CD4-positive, alpha-beta T cell treated with Interleukin-4 for 1 hour (primary cell): ENCODE results near the gene CCDC6.
"Not testable (repeated sequence)": the region's sequence is repeated elsewhere in the genome, so short reads cannot be mapped to it uniquely, and the experiment has no call there.

Experiments
- DNase-seq, 2 donors: peaks; one replicate each; pipeline ENCODE4 v3.0.0-alpha.2; 2020 to 2022

CCDC6 gene

GRCh38 chr10:59905066-59905730, 1.2 kb downstream of the CCDC6 start:
- peak; percentile 14 to 34 for DNase-seq

- no peak for DNase-seq
Observed at GRCh38 chr10:59904426-59905065, 1.8 kb downstream of the CCDC6 start.

- no peak for DNase-seq
Observed at GRCh38 chr10:59903871-59904270, 2.5 kb downstream of the CCDC6 start.

GRCh38 chr10:59902016-59902415, 4.3 kb downstream of the CCDC6 start:
- no peak for DNase-seq

GRCh38 chr10:59901470-59901869, 4.9 kb downstream of the CCDC6 start:
- no peak for DNase-seq

- peak in 1 of 2 donors; percentile 33 for DNase-seq
Observed at GRCh38 chr10:59900048-59900727, 6.2 kb downstream of the CCDC6 start.

GRCh38 chr10:59898125-59898835, 8.1 kb downstream of the CCDC6 start:
- no peak for DNase-seq

GRCh38 chr10:59896191-59896590, 10.2 kb downstream of the CCDC6 start:
- no peak for DNase-seq

- no peak for DNase-seq
Observed at GRCh38 chr10:59895629-59896116, 10.7 kb downstream of the CCDC6 start.

GRCh38 chr10:59894114-59894513, 12.2 kb downstream of the CCDC6 start:
- DNase-seq: no peak

- peak in 1 of 2 donors; percentile 29 for DNase-seq
Observed at GRCh38 chr10:59892697-59893096, 13.7 kb downstream of the CCDC6 start.

- no peak for DNase-seq
Observed at GRCh38 chr10:59891936-59892335, 14.4 kb downstream of the CCDC6 start.

GRCh38 chr10:59891349-59891748, 15.0 kb downstream of the CCDC6 start:
- DNase-seq: no peak

- no peak for DNase-seq
Observed at GRCh38 chr10:59888781-59889435, 17.4 kb downstream of the CCDC6 start.

GRCh38 chr10:59887972-59888640, 18.2 kb downstream of the CCDC6 start:
- no peak for DNase-seq

GRCh38 chr10:59887006-59887405, 19.4 kb downstream of the CCDC6 start:
- no peak for DNase-seq

- DNase-seq: peak in 1 of 2 donors; percentile 59
Observed at GRCh38 chr10:59885430-59886134, 20.8 kb downstream of the CCDC6 start.

GRCh38 chr10:59884893-59885292, 21.5 kb downstream of the CCDC6 start:
- DNase-seq: not testable (repeated sequence)

- no peak for DNase-seq
Observed at GRCh38 chr10:59881640-59882039, 24.7 kb downstream of the CCDC6 start.

- DNase-seq: peak; percentile 25 to 50
Observed at GRCh38 chr10:59880971-59881510, 25.3 kb downstream of the CCDC6 start.
